NCI-H510A (cell line): ENCODE results near the gene TMEM33.

Experiments used
- DNase-seq: peaks from one replicate; lab custom pipeline; 2025; lab: John Stamatoyannopoulos, UW

The TMEM33 gene

DNA sequence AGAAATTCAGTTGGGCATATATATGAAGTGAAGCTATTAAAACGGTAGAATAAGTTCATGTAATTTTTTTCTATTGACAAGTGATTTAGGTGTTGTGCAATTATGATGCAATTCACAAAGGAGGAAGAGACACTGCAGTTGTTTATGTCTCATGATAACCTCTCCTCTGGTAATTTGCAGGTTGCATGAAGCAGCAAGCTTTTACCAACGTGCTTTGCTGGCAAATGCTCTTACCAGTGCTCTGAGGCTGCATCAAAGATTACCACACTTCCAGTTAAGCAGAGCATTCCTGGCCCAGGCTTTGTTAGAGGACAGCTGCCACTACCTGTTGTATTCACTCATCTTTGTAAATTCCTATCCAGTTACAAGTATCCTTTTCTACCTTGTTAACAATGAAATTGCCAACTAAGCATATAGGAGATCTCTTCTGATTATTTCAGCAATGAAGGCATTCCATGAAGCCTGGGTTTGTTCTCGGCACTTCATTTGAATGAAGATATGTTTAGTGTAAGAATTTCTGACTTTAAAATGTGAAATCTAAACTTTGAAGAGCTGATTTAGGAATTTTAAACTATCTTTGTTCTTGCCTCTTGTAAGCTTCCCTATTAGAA lies 3.9 kb downstream of the TMEM33 start:
- DNase-seq: no peak

DNA sequence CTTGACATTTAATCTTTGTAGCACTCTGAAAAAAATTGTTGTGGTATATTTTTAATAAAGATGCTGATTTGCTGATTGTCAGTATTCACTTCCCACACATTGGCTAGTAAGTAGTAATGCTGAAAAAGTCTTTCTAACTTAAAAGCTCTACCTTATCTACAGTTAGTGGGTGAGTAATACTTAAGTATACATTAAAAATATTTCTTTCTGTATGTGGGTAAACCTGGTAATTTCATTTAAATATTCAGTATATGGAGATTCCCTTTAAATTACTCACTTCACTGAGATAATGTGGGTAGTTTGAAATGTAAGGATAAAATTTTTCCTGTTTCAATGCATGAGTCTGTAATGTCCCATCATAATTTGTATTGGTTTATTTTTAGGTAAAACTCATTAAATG lies 5.6 kb downstream of the TMEM33 start:
- no peak for DNase-seq

DNA sequence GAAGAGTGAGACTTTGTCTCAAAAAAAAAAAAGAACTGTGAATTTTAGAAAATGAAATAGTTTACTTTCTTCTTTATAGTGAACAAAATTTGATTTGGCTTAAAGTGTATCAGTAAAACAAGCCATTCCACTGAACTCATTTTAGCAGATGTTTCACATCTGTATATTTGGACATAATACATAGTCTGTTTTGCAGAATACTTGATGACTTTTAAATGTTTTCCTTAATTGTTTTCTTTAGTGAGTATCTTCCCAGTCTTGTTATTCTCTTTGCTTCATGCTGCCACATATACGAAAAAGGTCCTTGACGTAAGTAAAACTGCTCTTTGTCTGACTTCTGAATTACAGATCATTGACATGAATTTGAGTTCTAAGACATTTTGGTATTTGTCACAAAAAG lies 8.3 kb downstream of the TMEM33 start:
- no peak for DNase-seq

DNA sequence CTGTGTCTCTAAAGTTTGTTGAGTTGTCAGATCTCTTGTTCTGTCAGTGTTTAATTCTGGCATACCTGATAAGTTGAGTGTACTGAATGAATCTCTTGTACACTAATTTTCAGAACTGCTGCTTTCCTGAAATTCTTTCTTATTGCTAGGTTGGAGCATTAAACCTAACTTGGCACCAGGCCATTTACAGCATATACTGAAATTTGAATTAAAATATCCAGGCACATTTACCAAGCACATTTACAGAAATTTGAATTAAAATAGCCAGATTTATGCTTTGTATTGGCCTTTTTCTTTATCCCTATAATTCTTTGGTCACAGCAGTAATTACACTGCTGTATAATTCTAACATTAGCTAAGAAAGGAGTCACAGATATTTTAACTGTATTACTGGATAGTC lies 8.9 kb downstream of the TMEM33 start:
- no peak for DNase-seq

DNA sequence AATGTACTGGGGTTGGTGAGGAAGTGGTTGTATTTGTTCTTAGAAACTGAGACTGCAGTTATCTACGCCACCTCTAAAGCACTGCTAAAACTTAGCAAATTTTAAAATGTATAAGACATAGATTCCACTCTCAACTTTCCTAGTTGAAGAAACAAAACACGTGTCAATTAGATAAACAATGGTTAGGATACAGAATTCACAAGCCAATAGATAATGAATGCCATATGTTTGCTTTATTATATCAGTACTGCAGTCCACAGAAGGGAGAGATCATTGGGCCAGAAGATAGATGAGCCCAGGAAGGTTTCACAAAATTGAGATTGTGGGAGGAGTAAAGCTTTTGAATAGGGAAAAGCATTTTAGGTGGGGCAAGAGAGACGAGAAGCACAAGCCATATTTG lies 14.3 kb downstream of the TMEM33 start:
- DNase-seq: no peak

DNA sequence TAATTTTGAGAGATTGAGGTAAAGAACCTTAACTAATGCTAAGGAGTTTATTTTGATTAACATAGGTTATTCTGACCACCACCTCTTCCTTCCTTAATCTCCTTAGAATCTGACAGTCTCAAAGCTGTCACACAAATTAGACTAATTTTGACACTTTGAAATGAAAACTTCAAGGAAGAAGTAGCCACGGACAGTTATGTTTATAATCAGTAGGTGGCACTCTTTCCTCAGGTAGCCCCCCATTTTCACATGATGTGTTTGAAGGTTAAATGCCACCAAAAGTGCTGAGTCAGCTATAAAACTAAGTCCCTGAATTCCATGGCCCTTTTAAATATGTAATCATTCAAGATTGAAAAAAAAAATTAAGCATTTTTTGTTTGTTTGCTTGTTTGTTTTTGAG lies 22.4 kb downstream of the TMEM33 start:
- no peak for DNase-seq

DNA sequence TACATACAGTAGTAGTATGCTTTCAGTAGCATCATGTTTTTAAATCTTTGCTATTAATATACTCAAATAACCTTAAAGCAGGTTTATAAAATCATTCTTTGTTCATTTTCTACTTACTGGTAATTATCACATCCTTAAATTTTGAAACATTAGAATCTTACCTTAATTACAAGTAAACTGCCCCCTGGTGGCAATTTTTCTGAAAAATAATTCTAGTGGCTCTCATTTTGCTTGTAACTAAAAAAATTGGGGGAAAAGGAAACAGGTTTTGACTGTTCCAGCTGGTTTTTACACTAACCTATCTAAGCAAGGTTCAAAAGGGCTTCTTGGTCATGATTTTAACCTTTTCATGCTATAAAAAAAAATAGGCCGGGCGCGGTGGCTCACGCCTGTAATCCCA lies 27.9 kb downstream of the TMEM33 start:
- DNase-seq: no peak

DNA sequence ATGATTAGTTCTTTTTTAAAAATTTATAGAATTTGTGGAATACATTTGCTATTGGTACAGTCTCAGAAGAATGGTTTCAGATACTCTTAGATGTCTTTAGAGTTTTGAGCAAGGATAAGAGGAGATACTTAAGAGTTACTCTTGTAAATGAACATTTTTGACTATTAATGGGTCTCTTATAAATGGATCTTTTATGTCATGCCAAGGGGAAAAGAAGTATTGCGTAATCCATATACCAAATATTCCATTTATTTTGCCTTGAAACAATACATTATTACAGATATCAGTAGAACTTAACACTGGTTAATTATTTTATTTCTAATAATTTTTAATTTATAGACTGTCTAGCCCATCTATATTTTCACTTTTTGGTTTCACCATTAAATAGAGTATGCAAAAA lies 29.2 kb downstream of the TMEM33 start:
- DNase-seq: no peak

DNA sequence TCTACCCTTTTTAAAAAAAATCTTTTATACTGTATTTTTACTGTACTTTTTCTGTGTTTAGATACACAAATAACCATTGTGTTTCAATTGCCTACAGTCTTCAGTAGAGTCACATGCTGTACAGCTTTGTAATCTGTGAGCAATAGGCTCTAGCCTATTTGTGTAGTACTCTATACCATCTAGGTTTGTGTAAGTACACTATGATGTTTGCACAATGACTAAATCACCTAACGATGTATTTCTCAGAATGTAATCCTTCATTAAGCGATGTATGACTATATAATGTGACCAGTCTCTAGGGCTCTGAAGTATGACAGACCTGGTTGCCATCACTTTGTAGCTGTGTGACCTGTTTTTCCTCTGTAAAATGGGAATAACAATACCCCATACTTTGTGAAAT lies 32.2 kb downstream of the TMEM33 start:
- DNase-seq: no peak

DNA sequence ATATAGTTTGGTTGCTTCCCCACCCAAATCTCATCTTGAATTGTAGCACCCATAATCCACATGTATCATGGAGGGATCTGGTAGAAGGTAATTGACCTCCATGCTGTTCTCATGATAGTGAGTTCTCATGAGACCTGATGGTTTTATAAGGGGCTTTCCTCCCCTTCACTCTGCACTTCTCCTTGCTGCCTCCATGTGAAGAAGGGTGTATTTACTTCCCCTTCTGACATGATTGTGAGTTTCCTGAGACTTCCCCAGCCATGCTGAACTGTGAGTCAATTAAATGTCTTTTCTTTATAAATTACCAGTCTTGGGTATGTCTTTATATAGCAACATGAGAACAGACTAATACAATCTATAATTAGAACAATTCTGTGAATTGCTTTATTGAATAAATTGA lies 34.4 kb downstream of the TMEM33 start:
- DNase-seq: no peak

DNA sequence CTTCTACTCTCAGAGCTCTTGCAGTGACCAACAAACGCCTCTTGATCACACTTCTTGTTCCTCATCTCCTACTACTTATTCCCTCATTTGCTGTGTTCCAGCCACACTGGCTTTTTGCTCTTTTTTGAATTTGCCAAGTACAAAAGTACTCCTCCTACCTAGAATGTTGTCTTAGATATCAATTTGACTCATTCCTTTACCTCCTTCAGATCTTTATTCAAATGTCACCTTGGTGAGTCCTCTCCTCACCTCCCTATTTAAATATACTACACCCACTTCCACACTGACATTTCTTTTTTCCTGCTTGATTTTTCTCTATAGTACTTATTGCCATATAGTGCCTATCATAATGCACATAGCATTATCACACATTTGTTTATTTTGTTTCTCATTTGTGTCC lies 40.1 kb downstream of the TMEM33 start:
- no peak for DNase-seq

DNA sequence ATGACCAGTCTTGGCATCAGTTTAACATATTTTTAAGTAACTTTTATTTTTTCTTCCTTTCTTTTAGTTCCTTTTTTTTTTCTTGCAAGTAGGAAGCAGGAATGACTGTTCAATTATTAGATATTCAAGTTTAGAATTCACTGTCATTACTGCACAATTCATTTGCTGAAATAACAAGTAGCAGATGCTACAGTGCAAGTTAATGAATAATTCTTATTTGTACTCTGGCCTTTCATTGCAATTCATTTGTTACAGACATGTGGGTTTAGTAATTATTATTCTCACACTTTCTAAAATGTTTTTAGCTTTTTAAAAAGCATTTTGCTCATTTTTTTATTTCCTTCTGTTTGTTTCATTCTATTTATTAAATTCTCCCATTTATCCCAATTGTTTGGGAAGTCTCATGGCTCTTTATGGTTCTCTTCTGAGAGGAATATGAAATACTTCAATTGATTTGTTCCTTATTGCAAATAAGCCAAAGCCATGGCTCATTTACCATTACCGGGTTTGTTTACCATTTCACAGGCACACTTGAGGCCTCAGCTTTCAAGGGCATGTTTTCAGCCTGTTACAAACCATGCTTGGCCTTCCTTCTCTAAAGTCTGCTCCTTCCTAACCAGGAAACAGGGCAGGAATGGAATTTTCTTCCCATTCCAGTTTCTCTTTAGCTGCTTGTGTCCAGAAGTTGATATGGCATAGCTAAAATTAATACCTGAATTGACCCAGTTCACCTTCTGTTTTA lies 41.7 kb downstream of the TMEM33 start:
- DNase-seq: peak; percentile 24

DNA sequence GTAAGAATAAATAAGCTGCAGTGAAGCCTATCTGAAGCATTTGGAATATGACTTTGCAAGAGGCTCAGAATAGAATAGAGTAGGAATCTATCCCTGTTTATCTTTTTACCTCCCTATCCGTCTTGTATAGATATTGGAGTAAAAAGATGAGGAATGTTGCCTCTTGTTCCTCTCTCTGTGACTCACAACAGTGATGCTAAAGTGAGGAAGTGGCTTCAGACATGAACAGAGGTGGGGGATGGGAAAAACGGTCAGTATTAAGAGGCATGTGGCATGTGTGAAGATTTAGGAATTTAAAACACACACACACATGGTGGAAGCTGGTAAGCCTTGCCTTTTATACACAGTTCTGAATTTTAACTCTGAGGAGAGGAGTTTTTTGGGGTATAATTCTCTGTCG lies 42.5 kb downstream of the TMEM33 start:
- no peak for DNase-seq

DNA sequence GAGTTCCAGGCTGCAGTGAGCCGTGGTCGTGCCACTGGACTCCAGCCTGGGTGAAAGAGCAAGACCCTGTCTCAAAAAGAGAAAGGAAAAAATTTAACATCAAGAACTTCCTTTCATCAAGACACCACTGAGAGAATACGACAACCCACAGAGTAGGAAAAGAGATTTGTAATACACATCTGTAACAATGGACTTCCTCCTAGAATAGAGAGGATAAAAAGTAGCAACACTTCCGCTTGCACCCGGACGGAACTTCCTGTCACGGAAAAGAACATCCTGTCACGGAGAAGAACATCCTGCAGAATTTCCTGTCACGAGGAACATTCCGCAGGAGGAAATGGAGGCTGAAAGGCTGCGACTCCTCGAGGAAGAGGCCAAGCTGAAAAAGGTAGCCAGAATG lies 46.2 kb downstream of the TMEM33 start, which contains the start of gene DCAF4L1:
DCAF4L1 (plus strand) TSS at position 301 of the 400 bp plus-strand sequence; CDS start at position 338, 37 bp downstream.
- DNase-seq: no peak

DNA sequence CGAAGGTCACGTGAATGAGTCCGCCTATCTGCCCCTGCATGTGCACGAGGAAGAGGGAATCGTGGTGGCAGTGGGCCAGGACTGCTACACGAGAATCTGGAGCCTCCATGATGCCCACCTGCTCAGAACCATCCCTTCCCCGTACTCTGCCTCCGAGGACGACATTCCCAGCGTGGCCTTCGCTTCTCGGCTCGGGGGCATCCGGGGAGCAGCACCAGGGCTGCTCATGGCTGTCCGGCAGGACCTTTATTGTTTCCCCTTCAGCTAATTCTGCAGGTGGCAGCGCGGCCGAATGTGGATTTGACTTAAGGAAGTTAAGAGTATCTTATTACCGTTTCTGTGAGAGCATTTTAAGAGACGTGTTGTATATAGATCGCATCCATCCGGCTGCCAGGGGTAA lies 47.5 kb downstream of the TMEM33 start:
- no peak for DNase-seq

DNA sequence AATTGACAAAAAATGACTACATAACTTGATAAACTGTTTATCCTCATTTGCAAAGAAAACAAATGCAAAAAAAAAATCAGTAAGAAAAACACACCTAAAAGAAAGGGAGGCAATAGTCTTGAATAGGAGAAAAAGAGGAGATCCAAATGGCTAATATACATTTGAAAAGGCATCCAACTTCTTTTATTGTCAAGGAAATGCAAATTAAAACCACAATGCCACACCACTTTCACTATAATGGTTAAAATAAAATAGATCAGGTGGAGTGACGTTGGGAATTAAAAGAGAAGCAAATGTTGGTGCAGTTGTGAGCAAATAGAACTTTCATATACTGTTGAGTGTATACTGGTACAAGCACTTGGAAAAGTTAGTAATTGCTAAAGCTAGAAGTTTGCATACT lies 49.9 kb downstream of the TMEM33 start:
- DNase-seq: no peak

DNA sequence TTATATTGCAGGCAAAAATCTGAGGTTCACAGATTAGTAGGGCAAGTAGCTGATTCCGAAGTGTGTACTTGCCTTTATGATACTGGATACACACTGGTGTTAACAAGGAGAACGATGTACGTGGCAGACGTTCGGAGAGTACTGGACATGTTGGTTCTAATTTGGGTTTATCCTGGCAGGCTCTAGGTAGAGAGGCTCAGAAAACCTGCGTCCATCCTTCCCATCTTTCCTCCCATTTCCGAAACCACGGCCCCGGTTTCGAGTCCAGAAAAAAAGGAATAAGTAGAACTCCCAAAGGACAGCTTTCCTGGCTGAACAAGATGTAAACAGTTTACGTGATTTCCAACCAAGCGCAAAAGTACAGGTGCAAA lies 54.8 kb downstream of the TMEM33 start:
- DNase-seq: no peak

DNA sequence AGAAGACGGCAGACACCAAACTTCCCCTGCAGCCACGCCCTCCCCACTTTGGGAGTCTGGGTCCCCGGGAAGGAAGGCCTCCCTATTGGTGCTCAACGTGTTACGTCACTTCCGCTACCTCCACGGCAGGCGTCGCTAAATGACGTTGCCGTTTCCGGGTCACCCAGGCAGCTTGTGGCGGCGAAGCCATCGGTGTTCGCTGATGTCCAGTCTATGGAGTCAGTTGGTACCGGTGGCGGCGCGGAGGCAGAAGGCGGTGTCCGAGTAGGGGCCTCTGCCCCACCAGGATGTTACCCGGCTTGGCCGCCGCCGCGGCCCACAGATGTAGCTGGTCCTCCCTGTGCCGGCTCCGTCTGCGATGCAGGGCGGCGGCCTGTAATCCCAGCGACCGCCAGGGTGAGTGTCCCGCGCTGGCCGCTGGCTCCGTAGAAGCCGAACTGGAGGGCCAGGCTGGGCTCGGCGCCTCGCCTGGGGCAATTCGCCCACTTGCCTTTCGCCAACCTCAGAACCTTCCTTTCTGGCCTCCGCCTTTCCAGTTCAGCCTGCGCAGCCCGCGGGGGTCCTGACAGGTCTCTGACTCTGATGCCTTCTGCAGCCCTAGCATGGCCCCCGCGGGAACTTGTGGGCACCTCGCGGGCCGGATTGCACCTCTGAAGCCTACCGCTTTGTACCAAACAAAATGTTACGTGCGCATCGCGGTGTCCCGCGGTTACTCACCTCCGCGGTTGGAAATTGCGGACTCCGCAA lies 55.3 kb downstream of the TMEM33 start, which contains the start of gene SLC30A9:
SLC30A9 (plus strand) TSS at position 166 of the 747 bp plus-strand sequence; CDS start at position 288, 122 bp downstream.
- peak; percentile 80 for DNase-seq

DNA sequence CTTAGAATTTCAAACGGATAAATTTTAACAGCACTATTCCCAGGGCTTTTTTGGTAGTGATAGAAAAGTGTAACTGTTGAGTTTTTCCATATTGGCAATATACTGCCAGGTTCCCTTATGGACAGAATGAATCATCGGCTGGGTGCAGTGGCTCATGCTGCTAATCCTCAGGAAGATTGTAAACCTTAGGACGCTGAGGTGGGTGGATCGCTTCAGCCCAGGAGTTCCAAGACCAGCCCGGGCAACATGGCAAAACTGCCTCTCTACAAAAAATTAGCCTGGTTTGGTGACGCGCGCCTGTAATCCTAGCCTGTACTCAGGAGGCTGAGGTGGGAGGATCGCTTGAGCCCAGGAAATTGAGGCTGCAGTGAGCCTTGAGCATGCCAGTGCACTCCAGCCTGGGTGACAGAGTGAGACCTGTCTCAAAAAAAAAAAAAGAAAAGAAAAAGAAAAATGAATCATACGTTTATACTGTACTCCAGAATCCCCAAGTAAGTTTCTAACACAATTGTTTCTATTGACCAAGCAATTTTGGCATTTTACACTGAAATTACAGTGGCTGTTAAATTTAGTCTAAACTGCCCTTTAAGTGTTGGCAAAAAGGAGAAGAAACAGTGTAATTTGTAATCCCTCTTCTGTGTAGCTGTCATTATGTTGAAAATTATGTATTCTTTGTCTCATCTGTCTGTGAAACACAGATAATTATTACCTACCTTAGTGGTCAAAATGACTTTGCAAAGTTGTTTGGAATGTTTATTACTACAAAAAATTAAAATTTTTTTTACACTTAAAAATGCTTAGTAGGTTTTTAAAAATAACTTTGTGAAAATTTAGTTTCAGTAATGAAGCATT lies 56.9 kb downstream of the TMEM33 start:
- DNase-seq: no peak

DNA sequence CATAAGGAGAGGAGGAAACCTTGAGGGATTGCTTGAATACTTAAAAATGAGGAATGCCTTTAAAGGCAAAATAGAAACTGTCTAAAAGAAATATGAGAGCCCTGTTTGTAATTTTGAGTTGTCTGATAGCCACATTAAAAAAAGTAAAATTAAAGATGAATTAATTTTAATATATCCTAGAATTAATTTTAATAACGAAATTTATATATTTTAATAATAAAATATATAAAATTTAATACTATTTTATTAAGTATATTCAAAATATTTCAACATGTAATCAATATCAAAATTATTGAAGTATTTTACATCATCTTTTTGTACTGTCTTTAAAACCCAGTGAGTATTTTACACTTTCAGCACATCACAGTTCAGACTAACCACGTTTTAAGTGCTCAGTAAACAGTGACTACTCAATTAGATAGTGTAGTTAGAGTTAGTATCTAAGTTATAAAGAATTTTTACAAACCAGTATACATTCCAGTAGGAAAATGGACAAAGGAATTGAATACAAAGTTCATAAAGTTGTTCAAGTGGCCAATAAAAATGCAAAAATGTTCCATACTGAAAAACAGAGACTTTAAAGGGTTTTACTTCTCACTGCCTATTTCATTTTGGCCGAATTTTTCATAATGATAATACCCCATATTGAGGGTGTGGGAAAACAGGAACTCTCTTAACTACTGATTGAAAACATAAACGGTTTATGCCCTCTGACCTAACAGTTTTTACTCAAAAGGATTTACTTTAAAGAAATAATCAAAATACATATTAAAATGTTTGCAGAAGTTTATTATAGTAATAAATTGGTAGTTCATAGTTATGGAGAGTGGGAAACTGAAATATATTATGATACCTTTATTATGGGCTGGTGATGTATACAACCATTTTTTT lies 58.0 kb downstream of the TMEM33 start:
- DNase-seq: no peak

DNA sequence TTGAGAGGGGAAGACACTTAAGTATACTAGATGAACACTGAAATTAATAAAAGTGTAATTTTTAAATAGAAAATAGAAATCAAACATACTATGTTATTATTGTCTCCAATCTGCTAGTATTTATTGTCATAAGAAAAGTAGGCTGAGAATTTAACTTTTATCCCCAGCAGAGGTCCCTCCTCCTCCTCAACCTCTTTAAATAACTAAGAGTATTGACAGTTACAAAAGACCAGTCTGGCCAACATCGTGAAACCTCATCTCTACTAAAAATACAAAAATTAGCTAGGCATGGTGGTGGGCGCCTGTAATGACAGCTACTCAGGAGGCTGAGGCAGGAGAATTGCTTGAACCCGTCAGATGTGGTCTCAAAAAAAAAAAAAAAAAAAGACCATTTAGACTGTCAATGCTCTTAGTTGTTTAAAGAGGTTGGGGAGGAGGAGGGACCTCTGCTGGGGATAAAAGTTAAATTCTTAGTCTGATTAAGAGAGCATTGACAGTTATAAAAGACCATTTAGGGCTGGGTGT lies 59.3 kb downstream of the TMEM33 start:
- no peak for DNase-seq
